Left ventricle myocardium inferior (tissue), 1 donor: ENCODE results near the gene EPHA8. TPM values are rescaled to one million over a fixed set of nuclear protein-coding genes. Genes with fewer than 3 reads are reported as not detected.

ENCODE experiments used
- DNase-seq: peaks from one replicate; pipeline ENCODE4 v3.0.0-alpha.2; 2020
- H3K27ac ChIP-seq: fragments of 200-600 bp; replicated peaks from 2 replicates; pipeline ENCODE4 v1.8.0; 2021
- H3K27me3 ChIP-seq: fragments of 200-600 bp; 2 replicates; pipeline ENCODE4 v1.8.0; 2021; ENCODE audit warnings: low read depth
- H3K36me3 ChIP-seq: fragments of 200-600 bp; 2 replicates; pipeline ENCODE4 v1.8.0; 2021
- H3K4me1 ChIP-seq: fragments of 200-600 bp; 2 replicates; pipeline ENCODE4 v1.8.0; 2021
- H3K4me3 ChIP-seq: fragments of 200-600 bp; 2 replicates; pipeline ENCODE4 v1.8.0; 2021; ENCODE audit warnings: mild to moderate bottlenecking, moderate library complexity
- H3K9me3 ChIP-seq: fragments of 200-600 bp; replicated peaks from 2 replicates; pipeline ENCODE4 v1.8.0; 2021
- CTCF ChIP-seq: fragments of 200-600 bp; IDR thresholded peaks from 2 replicates; pipeline ENCODE4 v1.8.0; 2021; ENCODE audit warnings: antibody characterized with exemption, mild to moderate bottlenecking, borderline replicate concordance
- intact Hi-C: fragments of 100-400 bp; cut with micrococcal nuclease; formaldehyde crosslinking; loops from one replicate; pipeline ENCODE4 v1.11.0; 2022
- total RNA-seq: library from RNA; stranded (reverse); fragmentation: NEBNext Ultra II Directional; extraction: Animal tissue kit (Norgen Biotek cat#: 25700); gene quantifications from one replicate; pipeline ENCODE4 v1.2.1, GENCODE V29; 2021
- donor health status: DM: no; HTN: yes; CAD: no; lungs with severe emphysema.

The EPHA8 gene
- total RNA-seq, 1 donor from 2014 or later = not detected

- no peak overlapping the region for H3K27ac ChIP-seq
- TF ChIP-seq CTCF = no peak
- intact Hi-C loops = no loop called here
- peaks cover 21% of the 10 kb centered on the region for H3K4me1 ChIP-seq
- H3K4me3 ChIP-seq = no peak overlapping the region
- no peaks in the 10 kb centered on the region for H3K9me3 ChIP-seq
- H3K27me3 ChIP-seq = peaks cover 8% of the 10 kb centered on the region
- no peaks in the 10 kb centered on the region for H3K36me3 ChIP-seq
- DNase-seq = no peak
Measured at GRCh38 chr1:22578732-22579361, 15.6 kb downstream of the EPHA8 start.

- intact Hi-C loops = no loop called here
- no peak overlapping the region for H3K27ac ChIP-seq
Measured at GRCh38 chr1:22579541-22580155, 16.4 kb downstream of the EPHA8 start.

GRCh38 chr1:22582661-22583635 lies 19.7 kb downstream of the EPHA8 start:
- peaks cover 21% of the 10 kb centered on the region for H3K4me1 ChIP-seq
- no peaks in the 10 kb centered on the region for H3K9me3 ChIP-seq
- intact Hi-C loops = no loop called here
- no peak for TF ChIP-seq CTCF
- no peaks in the 10 kb centered on the region for H3K36me3 ChIP-seq
- peaks cover 19% of the 10 kb centered on the region for H3K27me3 ChIP-seq
- peak; percentile 39 for DNase-seq
- H3K4me3 ChIP-seq = no peak overlapping the region
- H3K27ac ChIP-seq = peak overlapping the region; percentile 76

More at GRCh38 chr1:22579541-22580155, 16.4 kb downstream of the EPHA8 start:
- TF ChIP-seq CTCF = no peak
- Histone ChIP-seq H3K9me3 (no peaks in the 10 kb centered on the region), H3K4me3 (no peak overlapping the region), H3K27me3 (peaks cover under 1% of the 10 kb centered on the region), H3K4me1 (peaks cover 21% of the 10 kb centered on the region), H3K36me3 (no peaks in the 10 kb centered on the region)
- DNase-seq = peak; percentile 46

- Histone ChIP-seq H3K4me1 (peaks cover 21% of the 10 kb centered on the region), H3K9me3 (no peaks in the 10 kb centered on the region), H3K27ac (no peak overlapping the region), H3K27me3 (peaks cover 30% of the 10 kb centered on the region), H3K36me3 (no peaks in the 10 kb centered on the region), H3K4me3 (no peak overlapping the region)
- intact Hi-C loops = no loop called here
- TF ChIP-seq CTCF = no peak
- no peak for DNase-seq
Measured at GRCh38 chr1:22584001-22584562, 20.8 kb downstream of the EPHA8 start.

- H3K9me3 ChIP-seq = no peaks in the 10 kb centered on the region
- peaks cover 14% of the 10 kb centered on the region for H3K4me1 ChIP-seq
- no peak for TF ChIP-seq CTCF
- intact Hi-C loops = no loop called here
- H3K27ac ChIP-seq = no peak overlapping the region
- no peaks in the 10 kb centered on the region for H3K36me3 ChIP-seq
- peaks cover 39% of the 10 kb centered on the region for H3K27me3 ChIP-seq
- H3K4me3 ChIP-seq = no peak overlapping the region
- no peak for DNase-seq
Measured at GRCh38 chr1:22584970-22585369, 21.7 kb downstream of the EPHA8 start.
